RCC 7860 (cell line): ENCODE data around the gene ACBD4.

Experiments
- DNase-seq: peaks from one replicate; pipeline ENCODE4 v3.0.0-alpha.2; 2015; ENCODE audit warnings: low spot score
- FAIRE-seq: peaks from 2 replicates; lab custom pipeline; 2012; peaks lifted over from hg19 to GRCh38; lab: Jason Lieb, UNC

Gene ACBD4

GRCh38 chr17:45132572-45133463 is 2.7 kb upstream of the ACBD4 start:
- DNase-seq = peak; percentile 75
- FAIRE-seq = no peak

- FAIRE-seq (no peak), DNase-seq (no peak)
Observed at GRCh38 chr17:45135978-45136791, 698 bp downstream of the ACBD4 start.

- DNase-seq (no peak), FAIRE-seq (no peak)
Observed at GRCh38 chr17:45136846-45137560, 1.5 kb downstream of the ACBD4 start.

GRCh38 chr17:45137561-45138305 is 2.2 kb downstream of the ACBD4 start:
- DNase-seq = no peak
- no peak for FAIRE-seq

GRCh38 chr17:45138911-45139532 is 3.5 kb downstream of the ACBD4 start:
- DNase-seq (no peak), FAIRE-seq (no peak)

- no peak for DNase-seq
- no peak for FAIRE-seq
Observed at GRCh38 chr17:45139533-45139920, 4.0 kb downstream of the ACBD4 start.

GRCh38 chr17:45143094-45143670 is 7.7 kb downstream of the ACBD4 start:
- FAIRE-seq (no peak), DNase-seq (no peak)

GRCh38 chr17:45143767-45144198 is 8.3 kb downstream of the ACBD4 start:
- FAIRE-seq (no peak), DNase-seq (no peak)

- DNase-seq (no peak), FAIRE-seq (no peak)
Observed at GRCh38 chr17:45144199-45145034, 8.9 kb downstream of the ACBD4 start.

GRCh38 chr17:45145035-45145389 is 9.5 kb downstream of the ACBD4 start:
- DNase-seq = no peak
- FAIRE-seq = no peak

GRCh38 chr17:45146166-45146565 is 10.7 kb downstream of the ACBD4 start:
- DNase-seq (no peak), FAIRE-seq (no peak)

- FAIRE-seq = no peak
Observed at GRCh38 chr17:45146592-45146889, 11.1 kb downstream of the ACBD4 start.

GRCh38 chr17:45146890-45147580 is 11.5 kb downstream of the ACBD4 start:
- DNase-seq (peak; percentile 65), FAIRE-seq (no peak)

More at GRCh38 chr17:45146592-45146889, 11.1 kb downstream of the ACBD4 start:
- no peak for DNase-seq

- FAIRE-seq (no peak), DNase-seq (peak; percentile 83)
Observed at GRCh38 chr17:45147581-45148182, 12.2 kb downstream of the ACBD4 start.

GRCh38 chr17:45148183-45149036 is 12.9 kb downstream of the ACBD4 start, which contains the start of gene HEXIM1:
HEXIM1 (plus strand) TSS chr17:45148475; CDS start chr17:45149191, 716 bp downstream.
- DNase-seq (peak; percentile 99), FAIRE-seq (peak; percentile 88)

- peak; percentile 75 for DNase-seq
- no peak for FAIRE-seq
Observed at GRCh38 chr17:45149037-45149668, 13.7 kb downstream of the ACBD4 start.
